HL-60 (cell line): ENCODE measurements around the gene PKD1L1.

Source experiments
- DNase-seq, 2 experiments: peaks; one replicate each; pipeline ENCODE4 v3.0.0-alpha.2; 2010 to 2020; ENCODE audit warnings: low read depth in 1 of 2, low spot score in 1 of 2
- H3K27ac ChIP-seq: fragments of 250-450 bp; sonication (Bioruptor Pico); replicated peaks from 2 replicates; pipeline ENCODE4 v1.5.1; 2020; ENCODE audit warnings: mild to moderate bottlenecking, moderate library complexity
- H3K27me3 ChIP-seq: fragments of 250-450 bp; sonication (Bioruptor Pico); 2 replicates; pipeline ENCODE4 v1.5.1; 2021; ENCODE audit warnings: mild to moderate bottlenecking, moderate library complexity; ENCODE audit not compliant: insufficient read depth, poor library complexity, severe bottlenecking
- H3K4me3 ChIP-seq: replicated peaks from 2 replicates; pipeline ENCODE4 v1.5.1; 2011; ENCODE audit warnings: mild to moderate bottlenecking, control low read depth, low read length; ENCODE audit not compliant: insufficient read depth
- GABPA ChIP-seq: IDR thresholded peaks from 2 replicates; pipeline ENCODE4 v1.6.1; 2012; ENCODE audit warnings: low read depth
- POLR2AphosphoS5 ChIP-seq: IDR thresholded peaks from 2 replicates; pipeline ENCODE4 v1.6.1; 2012; ENCODE audit warnings: low read depth
- SPI1 ChIP-seq: IDR thresholded peaks from 2 replicates; pipeline ENCODE4 v1.6.1; 2012; ENCODE audit warnings: low read depth, mild to moderate bottlenecking, borderline replicate concordance
- TF ChIP-seq, protein P1 (sequence below): IDR thresholded peaks from one replicate; pipeline ENCODE4 v1.5.1; 2011; ENCODE audit warnings: low read length, control low read depth, inconsistent platforms; ENCODE audit not compliant: insufficient read depth
- TF ChIP-seq, protein P2 (sequence below): IDR thresholded peaks from 2 replicates; pipeline ENCODE4 v1.6.1; 2012; ENCODE audit warnings: low read depth; ENCODE audit not compliant: insufficient replicate concordance

Gene PKD1L1

DNA sequence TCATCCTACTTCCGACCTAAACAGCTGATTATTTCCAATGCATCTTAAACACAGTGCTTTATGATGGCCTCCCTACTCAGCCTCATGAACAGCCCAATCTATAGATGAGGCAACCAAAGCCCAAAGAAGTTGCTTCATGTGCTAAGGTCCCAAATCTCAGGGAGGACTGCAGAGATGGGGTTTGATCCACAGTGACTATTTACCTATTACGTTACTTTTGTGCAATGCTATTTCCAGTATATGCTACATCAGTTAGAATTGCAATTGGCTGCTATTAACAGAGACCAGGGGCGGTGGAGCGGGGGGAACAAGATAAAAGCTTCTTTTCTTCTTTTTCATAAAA is 213.3 kb downstream of the PKD1L1 start:
- Histone ChIP-seq H3K27me3 (no peaks in the 10 kb centered on the region), H3K27ac (no peak overlapping the region), H3K4me3 (no peak overlapping the region)
- TF ChIP-seq GABPA: no peak
- DNase-seq: no peak

DNA sequence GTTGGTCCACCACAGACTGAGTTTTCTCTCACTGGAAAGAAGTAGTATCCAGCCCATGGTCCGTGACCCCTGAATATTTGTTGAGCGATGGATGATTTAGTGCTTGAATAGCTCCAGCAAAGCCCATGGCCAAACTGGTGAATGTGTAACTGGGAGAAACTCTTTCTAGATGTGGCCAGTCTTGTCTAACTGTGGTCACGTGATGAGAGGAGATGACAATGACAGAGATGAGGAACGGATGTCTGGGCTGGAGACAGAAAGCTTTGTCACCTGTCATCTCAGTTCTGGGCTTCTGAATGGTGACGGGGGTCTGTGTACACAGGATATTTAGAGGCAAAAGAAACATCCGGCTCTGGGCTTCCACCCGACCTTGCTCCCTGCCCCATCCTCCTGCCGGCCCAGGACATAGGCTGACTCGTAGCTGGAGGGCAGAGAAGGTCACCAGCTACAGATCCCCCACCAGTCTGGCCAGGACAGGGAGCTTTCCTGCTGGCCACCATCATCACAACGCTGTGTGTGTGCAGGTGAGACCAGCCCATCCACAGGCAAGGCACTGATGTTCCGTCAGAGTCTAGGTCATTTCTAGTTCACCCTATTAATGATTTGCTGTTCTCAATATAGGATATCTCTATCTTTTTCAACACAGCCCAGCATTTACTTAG is 213.8 kb downstream of the PKD1L1 start:
- H3K27ac ChIP-seq: no peak overlapping the region
- H3K27me3 ChIP-seq: no peaks in the 10 kb centered on the region
- H3K4me3 ChIP-seq: no peak overlapping the region
- DNase-seq: no peak
- TF ChIP-seq, protein P1, sequence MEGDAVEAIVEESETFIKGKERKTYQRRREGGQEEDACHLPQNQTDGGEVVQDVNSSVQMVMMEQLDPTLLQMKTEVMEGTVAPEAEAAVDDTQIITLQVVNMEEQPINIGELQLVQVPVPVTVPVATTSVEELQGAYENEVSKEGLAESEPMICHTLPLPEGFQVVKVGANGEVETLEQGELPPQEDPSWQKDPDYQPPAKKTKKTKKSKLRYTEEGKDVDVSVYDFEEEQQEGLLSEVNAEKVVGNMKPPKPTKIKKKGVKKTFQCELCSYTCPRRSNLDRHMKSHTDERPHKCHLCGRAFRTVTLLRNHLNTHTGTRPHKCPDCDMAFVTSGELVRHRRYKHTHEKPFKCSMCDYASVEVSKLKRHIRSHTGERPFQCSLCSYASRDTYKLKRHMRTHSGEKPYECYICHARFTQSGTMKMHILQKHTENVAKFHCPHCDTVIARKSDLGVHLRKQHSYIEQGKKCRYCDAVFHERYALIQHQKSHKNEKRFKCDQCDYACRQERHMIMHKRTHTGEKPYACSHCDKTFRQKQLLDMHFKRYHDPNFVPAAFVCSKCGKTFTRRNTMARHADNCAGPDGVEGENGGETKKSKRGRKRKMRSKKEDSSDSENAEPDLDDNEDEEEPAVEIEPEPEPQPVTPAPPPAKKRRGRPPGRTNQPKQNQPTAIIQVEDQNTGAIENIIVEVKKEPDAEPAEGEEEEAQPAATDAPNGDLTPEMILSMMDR: no peak
- TF ChIP-seq, protein P2, sequence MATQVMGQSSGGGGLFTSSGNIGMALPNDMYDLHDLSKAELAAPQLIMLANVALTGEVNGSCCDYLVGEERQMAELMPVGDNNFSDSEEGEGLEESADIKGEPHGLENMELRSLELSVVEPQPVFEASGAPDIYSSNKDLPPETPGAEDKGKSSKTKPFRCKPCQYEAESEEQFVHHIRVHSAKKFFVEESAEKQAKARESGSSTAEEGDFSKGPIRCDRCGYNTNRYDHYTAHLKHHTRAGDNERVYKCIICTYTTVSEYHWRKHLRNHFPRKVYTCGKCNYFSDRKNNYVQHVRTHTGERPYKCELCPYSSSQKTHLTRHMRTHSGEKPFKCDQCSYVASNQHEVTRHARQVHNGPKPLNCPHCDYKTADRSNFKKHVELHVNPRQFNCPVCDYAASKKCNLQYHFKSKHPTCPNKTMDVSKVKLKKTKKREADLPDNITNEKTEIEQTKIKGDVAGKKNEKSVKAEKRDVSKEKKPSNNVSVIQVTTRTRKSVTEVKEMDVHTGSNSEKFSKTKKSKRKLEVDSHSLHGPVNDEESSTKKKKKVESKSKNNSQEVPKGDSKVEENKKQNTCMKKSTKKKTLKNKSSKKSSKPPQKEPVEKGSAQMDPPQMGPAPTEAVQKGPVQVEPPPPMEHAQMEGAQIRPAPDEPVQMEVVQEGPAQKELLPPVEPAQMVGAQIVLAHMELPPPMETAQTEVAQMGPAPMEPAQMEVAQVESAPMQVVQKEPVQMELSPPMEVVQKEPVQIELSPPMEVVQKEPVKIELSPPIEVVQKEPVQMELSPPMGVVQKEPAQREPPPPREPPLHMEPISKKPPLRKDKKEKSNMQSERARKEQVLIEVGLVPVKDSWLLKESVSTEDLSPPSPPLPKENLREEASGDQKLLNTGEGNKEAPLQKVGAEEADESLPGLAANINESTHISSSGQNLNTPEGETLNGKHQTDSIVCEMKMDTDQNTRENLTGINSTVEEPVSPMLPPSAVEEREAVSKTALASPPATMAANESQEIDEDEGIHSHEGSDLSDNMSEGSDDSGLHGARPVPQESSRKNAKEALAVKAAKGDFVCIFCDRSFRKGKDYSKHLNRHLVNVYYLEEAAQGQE: no peak
- TF ChIP-seq SPI1 (no peak), POLR2AphosphoS5 (no peak), GABPA (no peak)

DNA sequence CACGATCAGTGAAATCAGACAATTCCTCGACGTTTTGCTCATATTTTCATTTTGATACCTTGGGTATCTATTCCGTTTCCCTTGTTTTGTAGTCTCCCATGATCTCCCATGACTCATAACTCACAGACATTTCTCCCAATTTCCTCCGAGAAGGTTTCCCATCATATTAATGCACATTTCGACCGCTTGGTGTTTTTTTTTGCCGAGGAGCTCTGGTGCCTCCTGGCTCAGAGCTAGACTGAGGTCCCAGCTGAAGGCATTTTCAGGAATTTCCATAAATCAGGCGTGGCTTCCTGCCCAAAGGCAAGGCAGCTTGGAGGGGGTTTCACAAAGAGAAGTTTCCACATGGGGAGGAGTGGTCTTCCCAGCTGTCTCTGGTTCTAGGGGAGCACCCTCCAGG is 218.1 kb downstream of the PKD1L1 start:
- TF ChIP-seq, protein P2: no peak
- TF ChIP-seq GABPA (no peak), SPI1 (no peak)
- Histone ChIP-seq H3K27ac (no peak overlapping the region), H3K27me3 (no peaks in the 10 kb centered on the region), H3K4me3 (no peak overlapping the region)
- no peak for DNase-seq

DNA sequence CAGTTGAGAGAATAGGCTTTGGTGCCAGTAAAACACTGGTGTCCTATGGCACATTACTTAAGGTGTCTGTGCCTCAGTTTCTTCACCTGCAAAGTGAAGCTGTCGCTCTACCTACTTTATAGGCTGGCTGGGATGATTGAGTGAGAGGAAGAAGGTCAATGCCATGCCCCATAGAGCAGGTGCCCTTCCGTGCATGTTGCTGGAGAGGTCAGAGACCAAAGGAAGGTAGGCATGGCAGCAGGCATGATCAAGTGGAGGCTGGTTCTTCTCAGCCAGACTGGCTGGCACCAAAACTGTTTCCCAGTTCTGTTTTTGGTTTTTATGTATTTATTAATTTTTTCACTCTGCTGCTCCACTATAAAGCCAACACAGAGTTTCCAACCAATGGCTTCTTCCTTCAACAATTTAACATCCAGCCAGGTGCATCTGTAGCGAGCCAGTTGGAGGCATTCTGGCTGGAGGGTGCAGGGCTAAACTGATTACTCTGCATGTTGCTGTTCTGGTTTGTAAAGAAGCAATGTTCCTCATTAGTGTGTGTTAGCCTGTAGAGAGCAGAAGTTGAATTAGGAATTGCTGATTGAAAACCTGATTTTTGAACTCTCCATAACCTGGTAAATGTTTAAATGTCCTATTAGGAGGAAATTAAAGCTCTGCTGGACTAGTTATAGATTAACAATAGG is 222.1 kb downstream of the PKD1L1 start:
- Histone ChIP-seq H3K27ac (no peak overlapping the region), H3K27me3 (no peaks in the 10 kb centered on the region), H3K4me3 (no peak overlapping the region)
- DNase-seq: no peak
- TF ChIP-seq, protein P2: no peak
- TF ChIP-seq, protein P1: no peak
- TF ChIP-seq SPI1 (no peak), GABPA (no peak), POLR2AphosphoS5 (no peak)
